Mononuclear cell (primary cell): Measurements from ENCODE around the gene KIF26A. TPM values are rescaled to one million over a fixed set of nuclear protein-coding genes. Genes with fewer than 3 reads are reported as not detected.

Experiments used
- H3K27me3 ChIP-seq: 2 replicates; pipeline ENCODE4 v1.6.0; 2011; ENCODE audit warnings: low read length, control low read depth; ENCODE audit not compliant: insufficient read depth
- H3K4me1 ChIP-seq: 2 replicates; pipeline ENCODE4 v1.5.1; 2011; ENCODE audit warnings: mild to moderate bottlenecking, low read length, control low read depth; ENCODE audit not compliant: insufficient read depth
- H3K4me3 ChIP-seq: 2 replicates; pipeline ENCODE4 v1.5.1; 2011; ENCODE audit warnings: mild to moderate bottlenecking, low read length, moderate library complexity
- H3K9me3 ChIP-seq: 2 replicates; pipeline ENCODE4 v1.5.1; 2011; ENCODE audit warnings: low read depth, mild to moderate bottlenecking, control low read depth, low read length
- total RNA-seq: library from RNA; depleted of rRNA; stranded (reverse); fragments of >200 nt; gene quantifications from one replicate; pipeline ENCODE4 v1.2.3, GENCODE V29; 2012

Gene KIF26A
- total RNA-seq, 1 donor, result not detected

GRCh38 chr14:104175811-104176210 is 37.4 kb downstream of the KIF26A start:
- Histone ChIP-seq H3K27me3 (no peaks in the 10 kb centered on the region), H3K4me1 (no peaks in the 10 kb centered on the region), H3K9me3 (no peaks in the 10 kb centered on the region), H3K4me3 (no peak overlapping the region)

- no peaks in the 10 kb centered on the region for H3K9me3 ChIP-seq
- no peaks in the 10 kb centered on the region for H3K4me1 ChIP-seq
- H3K27me3 ChIP-seq, result no peaks in the 10 kb centered on the region
- H3K4me3 ChIP-seq, result no peak overlapping the region
Measured at GRCh38 chr14:104176611-104177010, 38.2 kb downstream of the KIF26A start.

- H3K4me1 ChIP-seq, result no peaks in the 10 kb centered on the region
- H3K4me3 ChIP-seq, result no peak overlapping the region
- no peaks in the 10 kb centered on the region for H3K9me3 ChIP-seq
- H3K27me3 ChIP-seq, result no peaks in the 10 kb centered on the region
Measured at GRCh38 chr14:104177411-104177810, 39.0 kb downstream of the KIF26A start.

GRCh38 chr14:104178279-104178678 is 39.9 kb downstream of the KIF26A start:
- no peak overlapping the region for H3K4me3 ChIP-seq
- no peaks in the 10 kb centered on the region for H3K9me3 ChIP-seq
- no peaks in the 10 kb centered on the region for H3K4me1 ChIP-seq
- no peaks in the 10 kb centered on the region for H3K27me3 ChIP-seq

GRCh38 chr14:104179126-104179525 is 40.7 kb downstream of the KIF26A start:
- H3K4me1 ChIP-seq, result no peaks in the 10 kb centered on the region
- H3K4me3 ChIP-seq, result no peak overlapping the region
- no peaks in the 10 kb centered on the region for H3K9me3 ChIP-seq
- H3K27me3 ChIP-seq, result no peaks in the 10 kb centered on the region

GRCh38 chr14:104179564-104180129 is 41.3 kb downstream of the KIF26A start:
- Histone ChIP-seq H3K4me1 (no peaks in the 10 kb centered on the region), H3K27me3 (no peaks in the 10 kb centered on the region), H3K4me3 (no peak overlapping the region), H3K9me3 (no peaks in the 10 kb centered on the region)

- Histone ChIP-seq H3K4me3 (no peak overlapping the region), H3K9me3 (no peaks in the 10 kb centered on the region), H3K27me3 (no peaks in the 10 kb centered on the region), H3K4me1 (no peaks in the 10 kb centered on the region)
Measured at GRCh38 chr14:104180561-104181165, 42.3 kb downstream of the KIF26A start.

- no peak overlapping the region for H3K4me3 ChIP-seq
- H3K27me3 ChIP-seq, result no peaks in the 10 kb centered on the region
- no peaks in the 10 kb centered on the region for H3K4me1 ChIP-seq
- H3K9me3 ChIP-seq, result no peaks in the 10 kb centered on the region
Measured at GRCh38 chr14:104181761-104182530, 43.6 kb downstream of the KIF26A start.

- Histone ChIP-seq H3K4me3 (no peak overlapping the region), H3K27me3 (no peaks in the 10 kb centered on the region), H3K4me1 (no peaks in the 10 kb centered on the region), H3K9me3 (no peaks in the 10 kb centered on the region)
Measured at GRCh38 chr14:104182857-104183425, 44.6 kb downstream of the KIF26A start.

- Histone ChIP-seq H3K4me3 (no peak overlapping the region), H3K4me1 (no peaks in the 10 kb centered on the region), H3K27me3 (no peaks in the 10 kb centered on the region), H3K9me3 (no peaks in the 10 kb centered on the region)
Measured at GRCh38 chr14:104183796-104184195, 45.4 kb downstream of the KIF26A start.

- Histone ChIP-seq H3K4me3 (no peak overlapping the region), H3K4me1 (no peaks in the 10 kb centered on the region), H3K27me3 (no peaks in the 10 kb centered on the region), H3K9me3 (no peaks in the 10 kb centered on the region)
Measured at GRCh38 chr14:104184506-104184905, 46.1 kb downstream of the KIF26A start.

GRCh38 chr14:104184911-104185499 is 46.6 kb downstream of the KIF26A start:
- H3K4me1 ChIP-seq, result no peaks in the 10 kb centered on the region
- no peaks in the 10 kb centered on the region for H3K27me3 ChIP-seq
- no peaks in the 10 kb centered on the region for H3K9me3 ChIP-seq

GRCh38 chr14:104185916-104186495 is 47.6 kb downstream of the KIF26A start:
- no peak overlapping the region for H3K4me3 ChIP-seq
- H3K4me1 ChIP-seq, result no peaks in the 10 kb centered on the region
- H3K9me3 ChIP-seq, result no peaks in the 10 kb centered on the region
- H3K27me3 ChIP-seq, result no peaks in the 10 kb centered on the region

More at GRCh38 chr14:104184911-104185499, 46.6 kb downstream of the KIF26A start:
- no peak overlapping the region for H3K4me3 ChIP-seq

- no peaks in the 10 kb centered on the region for H3K27me3 ChIP-seq
- H3K4me1 ChIP-seq, result no peaks in the 10 kb centered on the region
- H3K4me3 ChIP-seq, result no peak overlapping the region
- no peaks in the 10 kb centered on the region for H3K9me3 ChIP-seq
Measured at GRCh38 chr14:104186575-104186974, 48.2 kb downstream of the KIF26A start.
